Fibroblast of villous mesenchyme (primary cell): ENCODE measurements around the gene INHBB. TPM values are rescaled to one million over a fixed set of nuclear protein-coding genes. Genes with fewer than 3 reads are reported as not detected.
A peak's percentile ranks its signal among the peaks of the same experiment; 100 is the strongest.

Experiments
- DNase-seq: peaks from one replicate; pipeline ENCODE4 v3.0.0-alpha.2; 2010; ENCODE audit warnings: low read depth
- H3K4me3 ChIP-seq: 2 replicates; pipeline ENCODE4 v1.5.1; 2011; ENCODE audit warnings: low read depth, mild to moderate bottlenecking, low read length
- total RNA-seq: library from RNA; depleted of rRNA; stranded (reverse); fragments of >200 nt; gene quantifications from 2 replicates; pipeline ENCODE4 v1.2.3, GENCODE V29; 2012
- TF ChIP-seq, protein P1 (sequence below): IDR thresholded peaks from 2 replicates; pipeline ENCODE4 v1.5.1; 2012; ENCODE audit warnings: low read depth, mild to moderate bottlenecking, low read length; ENCODE audit not compliant: insufficient read depth

INHBB gene
- total RNA-seq, 1 donor, result under 0.01 TPM

DNA sequence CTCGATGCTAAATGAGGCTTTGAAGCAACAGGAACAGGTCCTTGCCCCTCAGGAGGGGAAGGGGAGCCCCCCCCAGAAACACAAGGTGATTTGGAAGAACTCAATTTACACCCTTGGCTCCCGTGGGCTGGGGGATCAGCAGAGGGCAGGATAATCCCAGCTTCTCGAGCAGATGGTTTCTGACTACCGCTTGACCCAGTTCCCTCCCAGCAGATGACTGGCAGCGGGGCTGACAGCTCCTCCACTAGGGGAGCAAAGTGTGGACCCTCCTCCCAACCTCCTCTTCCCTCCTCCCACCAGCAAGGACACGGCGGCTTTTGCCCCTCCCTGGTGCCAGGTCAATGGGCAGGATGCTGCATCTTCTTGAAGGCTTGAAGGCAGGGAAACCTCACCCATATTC lies 3.5 kb upstream of the INHBB start:
- DNase-seq, result no peak
- TF ChIP-seq, protein P1, sequence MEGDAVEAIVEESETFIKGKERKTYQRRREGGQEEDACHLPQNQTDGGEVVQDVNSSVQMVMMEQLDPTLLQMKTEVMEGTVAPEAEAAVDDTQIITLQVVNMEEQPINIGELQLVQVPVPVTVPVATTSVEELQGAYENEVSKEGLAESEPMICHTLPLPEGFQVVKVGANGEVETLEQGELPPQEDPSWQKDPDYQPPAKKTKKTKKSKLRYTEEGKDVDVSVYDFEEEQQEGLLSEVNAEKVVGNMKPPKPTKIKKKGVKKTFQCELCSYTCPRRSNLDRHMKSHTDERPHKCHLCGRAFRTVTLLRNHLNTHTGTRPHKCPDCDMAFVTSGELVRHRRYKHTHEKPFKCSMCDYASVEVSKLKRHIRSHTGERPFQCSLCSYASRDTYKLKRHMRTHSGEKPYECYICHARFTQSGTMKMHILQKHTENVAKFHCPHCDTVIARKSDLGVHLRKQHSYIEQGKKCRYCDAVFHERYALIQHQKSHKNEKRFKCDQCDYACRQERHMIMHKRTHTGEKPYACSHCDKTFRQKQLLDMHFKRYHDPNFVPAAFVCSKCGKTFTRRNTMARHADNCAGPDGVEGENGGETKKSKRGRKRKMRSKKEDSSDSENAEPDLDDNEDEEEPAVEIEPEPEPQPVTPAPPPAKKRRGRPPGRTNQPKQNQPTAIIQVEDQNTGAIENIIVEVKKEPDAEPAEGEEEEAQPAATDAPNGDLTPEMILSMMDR, result no peak
- no peak overlapping the region for H3K4me3 ChIP-seq

GRCh38 chr2:120343100-120343432 lies 2.9 kb upstream of the INHBB start:
- no peak overlapping the region for H3K4me3 ChIP-seq
- DNase-seq, result no peak
- TF ChIP-seq, protein P1, result no peak

DNA sequence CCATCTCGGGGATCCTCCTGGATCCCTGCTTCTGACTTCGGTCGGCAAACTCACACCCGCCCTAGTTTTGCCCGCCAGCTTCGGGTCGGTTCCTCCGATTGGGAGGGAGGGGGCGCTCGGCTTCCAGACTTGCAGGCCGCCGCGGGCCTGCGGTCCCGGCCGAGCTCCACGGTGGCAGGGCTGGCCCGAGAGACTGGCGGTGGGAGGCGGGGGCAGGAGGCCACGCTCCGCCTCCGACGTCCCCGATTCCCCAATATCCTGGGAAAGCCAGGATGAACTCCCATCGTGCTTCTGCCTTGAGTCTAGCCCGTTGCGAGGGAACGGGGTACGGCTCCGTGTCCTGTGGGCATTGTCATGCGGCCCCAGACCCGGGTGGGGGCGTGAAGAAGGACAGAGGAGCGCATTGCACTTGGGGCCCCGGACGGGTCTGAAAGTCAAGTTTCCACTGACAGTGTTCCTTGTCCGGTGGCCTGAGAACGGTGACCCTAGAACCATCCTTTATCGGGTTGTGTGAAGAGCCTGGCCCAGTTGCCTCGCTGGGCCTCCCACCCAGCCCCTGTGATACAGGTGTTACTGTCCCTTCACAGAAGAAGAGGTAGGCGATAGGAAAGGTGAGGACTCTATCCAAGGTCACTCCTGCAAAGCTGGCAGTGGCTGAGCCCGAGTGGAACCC lies 2.4 kb upstream of the INHBB start:
- peak; percentile 73 for DNase-seq
- TF ChIP-seq, protein P1, result peak; percentile 84
- H3K4me3 ChIP-seq, result no peak overlapping the region

- TF ChIP-seq, protein P1, result no peak
- H3K4me3 ChIP-seq, result no peak overlapping the region
- no peak for DNase-seq
Measured at GRCh38 chr2:120344214-120344975, 1.5 kb upstream of the INHBB start.

GRCh38 chr2:120344976-120345581 lies 857 bp upstream of the INHBB start:
- no peak for DNase-seq
- no peak overlapping the region for H3K4me3 ChIP-seq
- TF ChIP-seq, protein P1, result no peak

GRCh38 chr2:120345608-120346007 lies 328 bp upstream of the INHBB start:
- TF ChIP-seq, protein P1, result no peak
- DNase-seq, result no peak
- peak overlapping the region; percentile 35 for H3K4me3 ChIP-seq
